Stimulated activated CD8-positive, alpha-beta memory T cell treated with anti-CD3 and anti-CD28 coated beads, Interleukin-4, amount 100 ng/mL, for 48 hours (primary cell): ENCODE results near the gene ANKAR.
"Not testable (repeated sequence)": the region's sequence is repeated elsewhere in the genome, so short reads cannot be mapped to it uniquely, and the experiment has no call there.

ENCODE experiments used
- DNase-seq: peaks from one replicate; pipeline ENCODE4 v3.0.0-alpha.2; 2020

ANKAR gene

GRCh38 chr2:189658306-189659212 is 15.9 kb upstream of the ANKAR start:
- DNase-seq: no peak

DNA sequence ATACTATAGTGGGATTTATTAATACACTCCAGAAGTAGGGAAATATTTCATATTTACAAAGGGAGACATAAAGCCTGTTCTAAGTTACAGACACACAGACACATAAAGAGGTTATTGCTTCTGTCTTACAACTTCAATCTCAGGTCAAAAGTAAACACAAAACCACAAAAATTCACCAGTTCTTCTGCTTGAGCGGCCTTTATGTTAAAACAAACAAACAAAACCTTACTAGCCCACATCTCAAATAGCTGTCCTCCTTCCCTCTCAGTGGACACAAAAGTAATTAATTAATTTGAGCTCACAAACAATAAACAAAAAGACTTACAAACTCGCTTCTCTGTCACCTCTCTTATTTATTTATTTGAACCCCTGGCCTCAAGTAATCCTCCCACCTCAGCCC is 14.7 kb upstream of the ANKAR start:
- no peak for DNase-seq

GRCh38 chr2:189660803-189661147 is 13.7 kb upstream of the ANKAR start:
- no peak for DNase-seq

DNA sequence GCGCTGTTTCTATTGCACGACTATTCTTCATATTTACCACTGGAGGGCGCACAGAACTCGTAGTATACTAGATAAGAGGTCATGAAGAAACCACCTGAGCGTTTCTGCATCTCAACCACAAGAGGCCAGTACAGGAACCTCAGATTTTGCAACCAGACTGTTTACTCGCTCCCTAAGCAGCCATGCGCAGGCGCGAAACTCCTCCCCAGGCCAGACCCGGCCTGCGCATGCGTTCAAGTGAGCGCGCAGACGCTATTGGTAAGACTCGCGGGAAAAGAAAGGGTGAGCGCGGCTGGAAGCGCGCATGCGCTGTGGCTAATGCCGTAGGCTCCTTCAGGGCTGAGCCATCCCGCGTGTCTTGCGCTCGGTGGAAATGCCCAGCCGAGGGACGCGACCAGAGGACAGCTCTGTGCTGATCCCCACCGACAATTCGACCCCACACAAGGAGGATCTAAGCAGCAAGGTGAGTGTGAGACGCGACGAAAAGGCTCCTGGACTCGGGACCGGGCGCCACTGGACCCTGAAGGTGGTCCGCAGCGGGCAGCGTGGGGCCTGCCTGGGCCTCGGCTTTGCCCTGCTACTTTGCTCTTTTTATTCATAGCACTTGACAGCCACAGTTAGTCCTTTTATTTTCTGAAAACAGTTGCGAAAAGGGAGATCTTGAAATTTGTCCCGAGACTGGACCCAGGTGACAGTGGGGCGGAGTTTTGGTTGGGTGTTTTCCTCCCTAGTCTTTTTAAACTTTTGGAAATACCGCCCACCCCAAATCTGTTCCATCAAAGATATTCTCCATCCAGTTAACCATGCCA is 13.1 kb upstream of the ANKAR start, which contains the start of gene ASNSD1:
Gene ASNSD1 (plus strand): TSS at position 312 of the 809 bp plus-strand sequence. CDS start 4,674 bp downstream, outside the sequence.
- peak; percentile 98 for DNase-seq

DNA sequence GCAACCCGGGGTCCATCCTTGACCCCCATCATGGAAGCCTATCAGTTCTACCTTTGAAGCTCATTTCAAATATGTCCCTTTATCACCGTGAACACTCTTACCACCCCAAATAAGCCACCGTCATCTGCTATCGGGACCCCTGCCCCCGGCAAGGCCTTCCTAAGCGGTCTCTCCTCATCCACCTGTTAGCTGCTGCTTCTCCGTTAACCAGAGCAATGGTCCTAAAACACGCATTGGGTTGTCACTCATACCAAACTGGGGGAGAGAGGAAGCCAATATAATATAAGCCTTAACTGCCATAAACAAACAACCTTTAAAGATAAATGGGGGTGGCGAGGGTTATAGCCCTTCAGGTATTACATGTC is 12.5 kb upstream of the ANKAR start:
- no peak for DNase-seq

GRCh38 chr2:189662669-189663226 is 11.7 kb upstream of the ANKAR start:
- DNase-seq: no peak

DNA sequence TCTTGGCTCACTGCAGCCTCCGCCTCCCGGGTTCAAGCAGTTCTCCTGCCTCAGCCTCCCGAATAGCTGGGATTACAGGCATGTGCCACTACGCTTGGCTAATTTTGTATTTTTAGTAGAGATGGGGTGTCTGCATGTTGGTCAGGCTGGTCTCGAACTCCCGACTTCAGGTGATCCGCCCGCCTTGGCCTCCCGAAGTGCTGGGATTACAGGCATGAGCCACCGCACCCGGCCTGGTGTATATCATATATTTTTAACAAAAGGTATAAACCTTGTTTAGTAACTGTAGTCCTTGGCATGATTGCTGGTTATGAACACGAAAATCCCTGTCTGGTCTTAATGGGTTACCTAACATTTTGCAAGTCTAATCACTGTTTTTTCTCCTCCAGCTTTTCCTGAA is 11.2 kb upstream of the ANKAR start:
- not testable (repeated sequence) for DNase-seq

DNA sequence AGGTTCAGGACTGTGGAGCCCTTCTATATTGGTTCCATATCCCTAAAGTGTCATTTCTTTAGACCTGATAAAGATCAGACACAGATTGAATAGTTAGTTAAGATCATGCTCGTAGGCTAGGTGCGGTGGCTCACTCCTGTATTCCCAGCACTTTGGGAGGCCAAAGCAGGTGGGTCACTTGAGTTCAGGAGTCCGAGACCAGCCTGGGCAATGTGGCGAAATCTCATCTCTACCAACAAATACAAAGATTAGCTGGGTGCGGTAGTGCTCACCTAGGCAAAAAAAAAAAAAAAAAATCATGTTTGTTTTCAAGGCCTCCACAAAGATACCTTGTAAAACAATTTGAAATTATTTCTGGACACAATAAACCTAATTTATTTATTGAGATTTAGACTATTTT is 4.6 kb upstream of the ANKAR start:
- no peak for DNase-seq

DNA sequence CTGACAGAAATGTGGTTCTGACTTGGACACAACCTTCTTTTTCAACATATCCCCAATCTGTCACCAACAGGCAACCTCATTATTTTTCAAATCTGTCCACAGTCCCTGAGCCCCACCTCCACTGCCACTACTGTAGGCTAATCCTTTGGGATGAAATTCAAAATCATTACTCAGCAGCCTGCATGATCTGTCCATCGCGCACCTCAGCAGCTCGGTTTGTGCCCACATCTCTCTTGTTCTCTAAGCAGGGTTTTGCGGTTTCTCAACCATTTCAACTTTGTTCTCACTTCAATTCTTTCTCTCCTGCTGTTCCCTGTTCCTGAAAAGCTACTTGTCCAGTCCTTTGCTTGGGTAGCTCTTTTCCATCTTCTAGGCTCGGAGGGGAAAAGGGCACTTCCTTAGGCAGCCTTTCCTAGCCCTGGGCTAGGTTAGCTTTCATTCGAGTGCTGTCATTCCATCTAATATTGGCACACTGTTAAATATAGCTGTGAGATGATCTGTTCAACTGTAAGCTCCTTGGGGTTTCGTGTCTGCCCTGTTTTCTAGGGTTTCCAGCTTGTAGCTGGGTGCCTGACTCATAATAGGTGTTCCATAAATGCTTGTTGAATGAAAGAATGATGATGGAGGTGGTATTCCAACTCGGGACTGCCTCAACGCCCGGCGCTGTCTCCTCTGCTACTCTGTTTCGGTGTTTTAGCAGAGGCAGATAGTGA is 653 bp upstream of the ANKAR start:
- no peak for DNase-seq

GRCh38 chr2:189676471-189676870 is 2.0 kb downstream of the ANKAR start:
- DNase-seq: no peak

DNA sequence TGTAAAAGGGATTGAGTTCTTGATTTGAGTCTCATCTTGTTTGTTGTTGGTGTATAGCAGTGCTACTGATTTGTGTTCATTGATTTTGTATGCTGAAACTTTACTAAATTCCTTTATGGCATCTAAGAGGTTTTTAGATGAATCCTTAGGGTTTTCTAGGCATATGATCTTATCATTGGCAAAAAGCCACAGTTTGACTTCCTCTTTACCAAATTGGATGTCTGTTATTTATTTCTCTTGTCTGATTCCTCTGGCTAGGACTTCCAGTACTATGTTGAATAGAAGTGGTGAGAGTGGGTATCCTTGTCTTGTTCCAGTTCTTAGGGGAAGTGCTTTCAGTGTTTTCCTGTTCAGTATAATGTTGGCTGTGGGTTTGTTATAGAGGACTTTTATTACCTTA is 4.8 kb downstream of the ANKAR start:
- no peak for DNase-seq

- no peak for DNase-seq
Measured at GRCh38 chr2:189681203-189681602, 6.7 kb downstream of the ANKAR start.

GRCh38 chr2:189681903-189682302 is 7.4 kb downstream of the ANKAR start:
- no peak for DNase-seq

DNA sequence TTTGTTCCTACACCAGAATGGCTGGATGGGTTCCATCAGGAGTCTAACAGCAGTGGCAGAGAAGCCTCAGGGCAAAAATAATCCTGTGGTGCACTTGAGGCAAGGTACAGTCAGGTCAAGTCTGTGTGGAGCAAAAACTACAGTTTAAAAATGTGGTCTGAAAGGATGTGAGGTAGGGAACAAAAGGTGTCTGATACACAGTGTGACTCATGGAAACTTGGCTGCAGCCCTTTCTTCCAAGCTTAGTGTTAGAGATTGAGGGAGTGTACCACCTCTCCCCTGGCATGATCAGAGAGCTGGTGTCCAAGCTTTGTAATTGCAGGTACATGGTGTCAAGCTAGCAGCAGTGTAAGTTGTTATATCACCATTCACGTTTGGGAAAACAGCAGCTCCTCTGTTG is 8.9 kb downstream of the ANKAR start:
- DNase-seq: no peak

DNA sequence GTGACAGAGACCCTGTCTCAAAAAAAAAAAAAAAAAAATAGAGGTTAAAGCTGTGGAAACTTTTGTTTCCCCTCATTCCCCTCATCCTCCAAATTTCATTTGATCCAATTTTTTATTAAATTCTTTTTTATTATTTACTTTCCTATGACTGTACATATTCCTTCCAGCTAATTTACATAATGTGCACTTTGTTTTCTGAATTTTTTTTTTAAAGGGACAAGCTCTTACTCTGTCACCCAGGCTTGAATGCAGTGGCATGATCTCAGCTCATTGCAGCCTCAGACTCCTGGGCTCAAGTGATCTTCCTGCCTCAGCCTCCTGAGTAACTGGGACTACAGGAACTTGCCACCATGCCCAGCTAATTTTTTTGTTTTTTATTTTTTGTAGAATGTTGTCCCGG is 10.3 kb downstream of the ANKAR start:
- no peak for DNase-seq

- no peak for DNase-seq
Measured at GRCh38 chr2:189685540-189686229, 11.2 kb downstream of the ANKAR start.

GRCh38 chr2:189687796-189688195 is 13.3 kb downstream of the ANKAR start:
- not testable (repeated sequence) for DNase-seq

DNA sequence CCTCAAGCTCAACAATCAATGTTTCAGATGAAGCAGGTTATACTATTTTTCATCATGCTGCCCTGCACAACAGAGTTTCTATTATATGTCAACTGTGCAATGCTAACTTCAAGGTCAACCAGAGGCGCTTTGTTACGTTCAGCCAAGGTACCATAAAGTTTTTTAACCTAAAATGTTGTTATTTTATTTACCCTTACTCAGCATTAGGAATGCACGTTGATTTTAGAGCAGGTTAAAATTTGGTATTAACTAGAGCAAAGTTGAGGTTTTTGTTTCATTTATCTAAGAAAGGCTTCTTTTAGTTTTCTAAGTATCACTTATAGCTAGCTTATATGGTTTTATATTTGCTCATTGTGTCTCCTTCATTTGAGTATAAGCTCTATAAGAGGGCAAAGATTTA is 21.8 kb downstream of the ANKAR start:
- no peak for DNase-seq

DNA sequence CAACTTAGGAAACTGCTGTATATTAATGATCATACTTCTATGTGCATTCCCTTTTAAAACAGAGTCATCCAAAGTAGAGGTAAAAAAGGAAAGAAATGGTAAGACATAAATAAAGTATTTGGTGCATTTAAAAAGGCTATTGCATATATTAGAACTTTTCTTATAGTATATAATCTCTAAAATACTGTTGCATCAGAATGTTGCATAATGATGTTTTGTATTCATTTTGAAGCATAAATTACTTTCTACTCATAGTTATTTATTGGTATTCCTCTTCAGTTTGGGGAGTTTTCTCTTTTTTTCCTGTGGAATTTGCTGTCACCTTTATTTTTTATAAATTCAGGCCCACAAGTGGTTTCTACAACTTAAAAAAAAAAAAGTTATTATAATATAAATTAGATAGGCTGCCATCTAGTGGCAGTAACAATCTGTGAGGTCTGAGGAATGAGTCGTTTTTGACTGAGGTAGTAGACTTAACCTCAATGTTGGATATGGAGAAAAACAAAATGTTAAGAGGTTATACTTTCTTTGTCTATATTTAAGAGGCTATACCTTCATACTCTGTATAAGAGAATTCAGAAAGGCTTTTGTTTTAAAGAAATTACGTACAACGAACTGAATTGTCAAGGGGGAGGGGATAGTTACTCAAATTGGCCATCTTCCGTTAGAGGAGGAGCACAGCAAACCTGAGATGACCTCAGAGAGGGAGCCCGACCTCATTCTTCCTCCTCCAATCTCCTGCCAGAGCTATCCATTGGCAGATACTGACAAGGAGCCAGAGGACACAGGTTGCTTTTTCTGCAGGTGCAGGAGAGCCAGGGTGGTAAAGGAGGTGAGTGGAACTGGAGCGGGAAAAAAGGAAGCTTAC is 23.8 kb downstream of the ANKAR start:
- DNase-seq: no peak

DNA sequence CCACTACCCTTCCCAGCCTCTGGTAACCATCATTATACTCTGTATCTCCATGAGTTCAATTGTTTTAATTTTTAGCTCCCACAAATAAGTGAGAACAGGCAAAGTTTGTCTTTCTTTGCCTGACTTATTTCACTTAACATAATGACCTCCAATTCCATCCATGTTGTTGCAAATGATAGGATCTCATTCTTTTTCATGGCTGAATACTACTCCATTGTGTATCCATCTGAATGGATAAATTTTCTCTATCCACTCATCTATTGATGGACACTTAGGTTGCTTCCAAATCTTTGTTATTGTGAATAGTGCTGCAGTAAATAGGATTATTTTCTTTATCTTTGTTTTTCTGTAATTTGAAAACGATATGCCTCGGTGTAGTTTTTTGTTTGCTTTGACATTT is 26.2 kb downstream of the ANKAR start:
- DNase-seq: no peak

DNA sequence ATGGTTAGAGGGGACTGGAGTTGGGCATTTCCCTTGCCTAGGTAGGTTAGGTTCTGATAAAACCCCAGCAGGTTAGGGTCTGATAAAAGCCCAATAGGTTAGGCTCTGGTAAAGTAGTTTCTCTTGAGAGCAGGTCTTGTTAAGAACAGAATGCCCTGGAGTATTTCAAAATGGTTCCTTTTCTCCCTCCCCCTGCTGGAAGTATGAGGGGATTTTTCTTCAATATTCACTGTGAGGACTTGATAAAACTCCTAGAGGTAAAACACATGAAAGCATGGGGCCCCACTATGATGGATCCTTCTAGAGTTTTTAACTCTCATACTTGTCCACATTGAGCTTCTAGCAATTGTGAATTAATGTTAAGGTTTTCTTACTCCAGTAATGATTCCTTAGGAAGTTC is 27.6 kb downstream of the ANKAR start:
- no peak for DNase-seq
